ENCODE results near the gene NLGN1.

The NLGN1 gene

DNA sequence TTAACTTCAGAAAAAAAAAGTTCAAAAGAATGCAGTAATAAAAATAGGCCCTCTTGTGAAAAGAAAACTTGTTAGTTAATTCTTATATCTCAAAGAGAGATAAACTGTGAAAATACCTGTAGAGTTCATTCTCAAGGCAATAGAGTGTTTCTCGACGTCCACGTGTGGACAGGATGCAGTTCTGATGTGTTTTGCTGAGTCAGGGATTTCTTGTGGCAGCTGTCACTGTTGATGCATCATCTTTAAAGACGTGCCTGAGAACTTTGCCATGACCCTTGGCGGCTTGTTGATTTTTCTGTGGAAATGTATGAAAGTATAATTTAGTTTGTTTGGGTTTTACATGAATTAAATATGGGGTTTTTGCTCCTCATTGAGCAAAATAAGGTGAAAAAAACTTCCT, 702.2 kb downstream of the NLGN1 start:
- Histone ChIP-seq H3F3A (ENCODE audit: insufficient read depth, low read length) (no peaks in the 10 kb centered on the region), H3K79me2 (ENCODE audit: insufficient read depth, low read length) (no peaks in the 10 kb centered on the region), H3K36me3 (ENCODE audit: insufficient read depth, low read length) (no peaks in the 10 kb centered on the region), H3K27ac (ENCODE audit: low read depth, low read length, poor library complexity, severe bottlenecking) (no peak overlapping the region), H3K4me1 (ENCODE audit: insufficient read depth, low read length, severe bottlenecking) (no peaks in the 10 kb centered on the region), H3K9me2 (ENCODE audit: low read depth, low read length) (no peaks in the 10 kb centered on the region), H3K4me2 (ENCODE audit: low read length) (no peak overlapping the region), H2AFZ (ENCODE audit: low read length) (no peak overlapping the region), H3K9me3 (ENCODE audit: low read length) (no peaks in the 10 kb centered on the region), H4K20me1 (ENCODE audit: insufficient read depth, low read length) (no peaks in the 10 kb centered on the region), H3K9ac (ENCODE audit: low read length) (no peak overlapping the region), H3K27me3 (ENCODE audit: insufficient read depth, low read length) (no peaks in the 10 kb centered on the region), H3K4me3 (ENCODE audit: low read depth, low read length, poor library complexity, severe bottlenecking) (no peak overlapping the region)
- TF ChIP-seq, protein P1, sequence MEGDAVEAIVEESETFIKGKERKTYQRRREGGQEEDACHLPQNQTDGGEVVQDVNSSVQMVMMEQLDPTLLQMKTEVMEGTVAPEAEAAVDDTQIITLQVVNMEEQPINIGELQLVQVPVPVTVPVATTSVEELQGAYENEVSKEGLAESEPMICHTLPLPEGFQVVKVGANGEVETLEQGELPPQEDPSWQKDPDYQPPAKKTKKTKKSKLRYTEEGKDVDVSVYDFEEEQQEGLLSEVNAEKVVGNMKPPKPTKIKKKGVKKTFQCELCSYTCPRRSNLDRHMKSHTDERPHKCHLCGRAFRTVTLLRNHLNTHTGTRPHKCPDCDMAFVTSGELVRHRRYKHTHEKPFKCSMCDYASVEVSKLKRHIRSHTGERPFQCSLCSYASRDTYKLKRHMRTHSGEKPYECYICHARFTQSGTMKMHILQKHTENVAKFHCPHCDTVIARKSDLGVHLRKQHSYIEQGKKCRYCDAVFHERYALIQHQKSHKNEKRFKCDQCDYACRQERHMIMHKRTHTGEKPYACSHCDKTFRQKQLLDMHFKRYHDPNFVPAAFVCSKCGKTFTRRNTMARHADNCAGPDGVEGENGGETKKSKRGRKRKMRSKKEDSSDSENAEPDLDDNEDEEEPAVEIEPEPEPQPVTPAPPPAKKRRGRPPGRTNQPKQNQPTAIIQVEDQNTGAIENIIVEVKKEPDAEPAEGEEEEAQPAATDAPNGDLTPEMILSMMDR (IDR thresholded peaks at IDR 0.05; ENCODE audit: low read length), result no peak
- no peak for TF ChIP-seq EZH2 (IDR thresholded peaks at IDR 0.05; ENCODE audit: borderline replicate concordance, low read length)

DNA sequence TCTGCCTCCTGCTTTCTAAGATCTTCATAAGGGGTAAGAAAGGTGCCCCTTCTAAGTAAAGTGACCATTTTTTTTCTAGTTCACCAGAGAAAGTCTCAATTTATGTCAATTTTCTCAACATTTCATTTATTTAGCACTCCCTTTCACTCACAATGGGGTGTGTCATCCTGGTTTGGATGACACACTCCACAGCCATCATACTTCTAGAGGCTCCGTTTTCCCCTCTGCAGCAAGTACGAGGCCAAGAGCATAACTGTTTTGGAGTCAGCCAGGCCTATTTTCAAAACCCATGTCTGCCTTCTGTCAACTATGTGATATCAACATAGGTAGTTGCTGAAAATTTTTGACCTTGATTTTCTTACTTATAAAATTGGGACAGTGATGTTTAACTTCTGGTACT, 703.2 kb downstream of the NLGN1 start:
- no peak overlapping the region for H3K9ac ChIP-seq (ENCODE audit: low read length)
- no peak for TF ChIP-seq EZH2 (IDR thresholded peaks at IDR 0.05; ENCODE audit: borderline replicate concordance, low read length)
- TF ChIP-seq, protein P1 (IDR thresholded peaks at IDR 0.05; ENCODE audit: low read length), result no peak

DNA sequence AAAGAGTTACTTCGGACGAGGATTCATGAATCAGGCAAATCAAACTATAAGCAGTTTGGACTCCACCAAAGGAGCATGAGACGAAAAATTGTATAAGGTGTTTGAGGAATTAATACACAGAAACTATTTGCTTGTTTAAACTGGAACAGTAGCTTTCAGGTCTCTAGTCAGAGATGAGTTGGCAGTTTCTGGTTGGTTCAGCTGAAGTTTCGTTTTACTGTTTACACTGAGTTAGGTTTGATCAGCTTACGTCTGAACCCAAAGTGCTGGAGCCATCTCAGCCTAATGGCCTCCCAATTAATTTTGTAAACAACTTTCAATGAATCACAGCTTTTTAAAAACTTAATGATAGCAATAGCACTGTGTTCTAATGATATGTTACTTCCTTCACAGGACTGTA, 703.7 kb downstream of the NLGN1 start:
- Histone ChIP-seq H3F3A (ENCODE audit: insufficient read depth, low read length) (no peaks in the 10 kb centered on the region), H3K4me1 (ENCODE audit: insufficient read depth, low read length, severe bottlenecking) (no peaks in the 10 kb centered on the region), H3K4me2 (ENCODE audit: low read length) (no peak overlapping the region), H4K20me1 (ENCODE audit: insufficient read depth, low read length) (no peaks in the 10 kb centered on the region), H3K4me3 (ENCODE audit: low read depth, low read length, poor library complexity, severe bottlenecking) (no peak overlapping the region), H3K9me3 (ENCODE audit: low read length) (no peaks in the 10 kb centered on the region), H3K27me3 (ENCODE audit: insufficient read depth, low read length) (no peaks in the 10 kb centered on the region), H3K36me3 (ENCODE audit: insufficient read depth, low read length) (no peaks in the 10 kb centered on the region), H3K27ac (ENCODE audit: low read depth, low read length, poor library complexity, severe bottlenecking) (no peak overlapping the region), H3K79me2 (ENCODE audit: insufficient read depth, low read length) (no peaks in the 10 kb centered on the region), H2AFZ (ENCODE audit: low read length) (no peak overlapping the region), H3K9ac (ENCODE audit: low read length) (no peak overlapping the region), H3K9me2 (ENCODE audit: low read depth, low read length) (no peaks in the 10 kb centered on the region)
- no peak for TF ChIP-seq EZH2 (IDR thresholded peaks at IDR 0.05; ENCODE audit: borderline replicate concordance, low read length)
- TF ChIP-seq, protein P1 (IDR thresholded peaks at IDR 0.05; ENCODE audit: low read length), result no peak

More for the DNA sequence above, 703.2 kb downstream of the NLGN1 start:
- Histone ChIP-seq H3K27me3 (ENCODE audit: insufficient read depth, low read length) (no peaks in the 10 kb centered on the region), H3F3A (ENCODE audit: insufficient read depth, low read length) (no peaks in the 10 kb centered on the region), H3K9me3 (ENCODE audit: low read length) (no peaks in the 10 kb centered on the region), H3K79me2 (ENCODE audit: insufficient read depth, low read length) (no peaks in the 10 kb centered on the region), H3K9me2 (ENCODE audit: low read depth, low read length) (no peaks in the 10 kb centered on the region), H3K4me3 (ENCODE audit: low read depth, low read length, poor library complexity, severe bottlenecking) (no peak overlapping the region), H3K4me2 (ENCODE audit: low read length) (no peak overlapping the region), H3K4me1 (ENCODE audit: insufficient read depth, low read length, severe bottlenecking) (no peaks in the 10 kb centered on the region), H3K36me3 (ENCODE audit: insufficient read depth, low read length) (no peaks in the 10 kb centered on the region), H3K27ac (ENCODE audit: low read depth, low read length, poor library complexity, severe bottlenecking) (no peak overlapping the region), H4K20me1 (ENCODE audit: insufficient read depth, low read length) (no peaks in the 10 kb centered on the region), H2AFZ (ENCODE audit: low read length) (no peak overlapping the region)

Data from OCI-LY1 (cell line).